Loucy (cell line): ENCODE results near the gene ZNF304.

Experiments
- H2AFZ ChIP-seq: fragments of 200-600 bp; sonication (generic); 2 replicates; pipeline ENCODE4 v1.6.0; 2016; ENCODE audit warnings: antibody characterized with exemption, mild to moderate bottlenecking, low read length, moderate library complexity
- H3F3A ChIP-seq: fragments of 200-600 bp; 2 replicates; pipeline ENCODE4 v1.6.0; 2016; ENCODE audit warnings: antibody characterized with exemption, low read depth, mild to moderate bottlenecking
- H3K27me3 ChIP-seq: fragments of 200-600 bp; sonication (generic); 2 replicates; pipeline ENCODE4 v1.6.1; 2014; ENCODE audit warnings: low read length, mild to moderate bottlenecking; ENCODE audit not compliant: insufficient read depth, poor library complexity, severe bottlenecking
- H3K36me3 ChIP-seq: fragments of 200-600 bp; sonication (generic); 2 replicates; pipeline ENCODE4 v1.6.1; 2016; ENCODE audit warnings: low read length; ENCODE audit not compliant: insufficient read depth
- H3K4me1 ChIP-seq: fragments of 200-600 bp; sonication (generic); 2 replicates; pipeline ENCODE4 v1.5.1; 2014; ENCODE audit warnings: low read length, mild to moderate bottlenecking; ENCODE audit not compliant: insufficient read depth, poor library complexity, severe bottlenecking
- H3K4me2 ChIP-seq: fragments of 200-600 bp; sonication (generic); 2 replicates; pipeline ENCODE4 v1.6.0; 2014; ENCODE audit warnings: antibody characterized with exemption, low read length, low read depth, mild to moderate bottlenecking; ENCODE audit not compliant: poor library complexity, severe bottlenecking
- H3K4me3 ChIP-seq: fragments of 200-600 bp; sonication (generic); 2 replicates; pipeline ENCODE4 v1.5.1; 2014; ENCODE audit warnings: low read length, mild to moderate bottlenecking, mixed read lengths; ENCODE audit not compliant: poor library complexity, severe bottlenecking
- H3K79me2 ChIP-seq: fragments of 200-600 bp; sonication (generic); 2 replicates; pipeline ENCODE4 v1.6.1; 2014; ENCODE audit warnings: low read length; ENCODE audit not compliant: insufficient read depth
- H3K9ac ChIP-seq: fragments of 200-600 bp; sonication (generic); 2 replicates; pipeline ENCODE4 v1.6.0; 2014; ENCODE audit warnings: mild to moderate bottlenecking, low read depth, low read length, moderate library complexity; ENCODE audit not compliant: poor library complexity, severe bottlenecking
- H3K9me2 ChIP-seq: fragments of 200-600 bp; sonication (generic); replicated peaks from 2 replicates; pipeline ENCODE4 v1.6.1; 2016; ENCODE audit warnings: low read depth, low read length, mixed read lengths
- H3K9me3 ChIP-seq: fragments of 200-600 bp; sonication (generic); 2 replicates; pipeline ENCODE4 v1.6.1; 2014; ENCODE audit warnings: mild to moderate bottlenecking, antibody characterized with exemption, low read length, low read depth; ENCODE audit not compliant: insufficient read depth
- H4K20me1 ChIP-seq: fragments of 200-600 bp; sonication (generic); 2 replicates; pipeline ENCODE4 v1.6.0; 2014; ENCODE audit warnings: antibody characterized with exemption, low read length, mild to moderate bottlenecking; ENCODE audit not compliant: insufficient read depth, poor library complexity, severe bottlenecking
- EZH2phosphoT487 ChIP-seq: fragments of 200-600 bp; IDR thresholded peaks from 2 replicates; pipeline ENCODE4 v1.6.1; 2018; ENCODE audit warnings: antibody characterized with exemption, mild to moderate bottlenecking, moderate library complexity, borderline replicate concordance
- TF ChIP-seq, protein P1 (sequence below): fragments of 200-600 bp; sonication (generic); conservative IDR thresholded peaks from 2 replicates; pipeline ENCODE4 v1.5.1; 2014; ENCODE audit warnings: mild to moderate bottlenecking, antibody characterized with exemption, low read length

The ZNF304 gene

DNA sequence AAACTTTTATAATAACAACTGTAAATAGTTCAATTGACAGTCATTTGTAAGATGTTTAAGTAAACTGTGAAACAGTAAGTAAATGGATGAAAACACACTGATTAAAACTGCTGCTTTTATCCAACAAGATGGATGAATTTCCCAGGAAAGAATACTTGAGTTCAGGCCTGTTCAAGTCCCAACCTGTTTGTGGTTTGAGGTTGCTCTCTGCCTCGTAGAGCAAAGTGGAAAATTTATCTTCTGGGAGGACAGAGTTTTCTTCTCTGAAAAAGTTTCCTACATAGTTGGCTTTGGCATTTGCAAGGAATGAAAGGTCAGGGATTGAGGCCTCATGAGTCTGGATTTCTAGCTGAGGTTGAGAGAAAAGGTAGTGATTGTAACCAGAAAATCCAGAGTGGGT is 46.0 kb upstream of the ZNF304 start:
- no peaks in the 10 kb centered on the region for H3K27me3 ChIP-seq
- no peak overlapping the region for H2AFZ ChIP-seq
- H3K4me1 ChIP-seq = no peaks in the 10 kb centered on the region
- no peak overlapping the region for H3K4me3 ChIP-seq
- H3K9me3 ChIP-seq = no peaks in the 10 kb centered on the region
- H4K20me1 ChIP-seq = peaks cover 3% of the 10 kb centered on the region
- H3K9me2 ChIP-seq = no peaks in the 10 kb centered on the region
- H3K36me3 ChIP-seq = no peaks in the 10 kb centered on the region; the same call in 1 of the 2 replicates
- TF ChIP-seq, protein P1, sequence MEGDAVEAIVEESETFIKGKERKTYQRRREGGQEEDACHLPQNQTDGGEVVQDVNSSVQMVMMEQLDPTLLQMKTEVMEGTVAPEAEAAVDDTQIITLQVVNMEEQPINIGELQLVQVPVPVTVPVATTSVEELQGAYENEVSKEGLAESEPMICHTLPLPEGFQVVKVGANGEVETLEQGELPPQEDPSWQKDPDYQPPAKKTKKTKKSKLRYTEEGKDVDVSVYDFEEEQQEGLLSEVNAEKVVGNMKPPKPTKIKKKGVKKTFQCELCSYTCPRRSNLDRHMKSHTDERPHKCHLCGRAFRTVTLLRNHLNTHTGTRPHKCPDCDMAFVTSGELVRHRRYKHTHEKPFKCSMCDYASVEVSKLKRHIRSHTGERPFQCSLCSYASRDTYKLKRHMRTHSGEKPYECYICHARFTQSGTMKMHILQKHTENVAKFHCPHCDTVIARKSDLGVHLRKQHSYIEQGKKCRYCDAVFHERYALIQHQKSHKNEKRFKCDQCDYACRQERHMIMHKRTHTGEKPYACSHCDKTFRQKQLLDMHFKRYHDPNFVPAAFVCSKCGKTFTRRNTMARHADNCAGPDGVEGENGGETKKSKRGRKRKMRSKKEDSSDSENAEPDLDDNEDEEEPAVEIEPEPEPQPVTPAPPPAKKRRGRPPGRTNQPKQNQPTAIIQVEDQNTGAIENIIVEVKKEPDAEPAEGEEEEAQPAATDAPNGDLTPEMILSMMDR = no peak
- TF ChIP-seq EZH2phosphoT487 = no peak
- H3K4me2 ChIP-seq = no peak overlapping the region
- H3K79me2 ChIP-seq = no peaks in the 10 kb centered on the region
- H3F3A ChIP-seq = no peaks in the 10 kb centered on the region
- H3K9ac ChIP-seq = no peak overlapping the region

DNA sequence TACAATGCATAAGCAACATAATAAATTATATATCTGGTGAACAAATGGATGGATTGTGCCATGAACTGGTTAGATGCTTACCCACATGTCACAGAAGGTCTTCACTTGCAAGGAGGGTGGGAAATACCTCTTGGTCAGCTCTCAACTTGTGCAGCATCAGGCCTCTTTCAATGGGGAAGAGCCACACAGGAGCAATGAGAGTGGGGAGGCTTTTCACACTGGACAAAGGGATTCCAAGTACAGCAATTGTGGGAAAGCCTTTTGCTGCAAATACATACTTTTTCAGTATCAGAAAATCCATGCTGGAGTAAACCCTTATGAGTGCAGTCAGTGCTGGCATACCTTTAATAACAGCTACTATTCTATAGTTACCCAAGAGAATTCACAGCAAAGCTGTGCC is 42.6 kb upstream of the ZNF304 start:
- Histone ChIP-seq H3K4me2 (no peak overlapping the region), H3F3A (no peaks in the 10 kb centered on the region), H4K20me1 (no peaks in the 10 kb centered on the region), H2AFZ (no peak overlapping the region), H3K79me2 (no peaks in the 10 kb centered on the region), H3K4me1 (no peaks in the 10 kb centered on the region), H3K9me3 (no peaks in the 10 kb centered on the region), H3K9me2 (no peaks in the 10 kb centered on the region), H3K27me3 (no peaks in the 10 kb centered on the region), H3K4me3 (no peak overlapping the region), H3K9ac (no peak overlapping the region), H3K36me3 (no peaks in the 10 kb centered on the region)
- TF ChIP-seq EZH2phosphoT487 = no peak
- TF ChIP-seq, protein P1 = no peak

GRCh38 chr19:57310792-57311191 is 40.3 kb upstream of the ZNF304 start:
- no peaks in the 10 kb centered on the region for H3K9me2 ChIP-seq
- H3K36me3 ChIP-seq = no peaks in the 10 kb centered on the region

More at GRCh38 chr19:57310792-57311191, 40.3 kb upstream of the ZNF304 start:
- Histone ChIP-seq H4K20me1 (no peaks in the 10 kb centered on the region), H3K9ac (no peak overlapping the region), H3K27me3 (peaks cover 4% of the 10 kb centered on the region), H3K9me3 (no peaks in the 10 kb centered on the region), H3K4me3 (no peak overlapping the region), H3K4me2 (no peak overlapping the region), H2AFZ (no peak overlapping the region), H3K79me2 (no peaks in the 10 kb centered on the region), H3F3A (no peaks in the 10 kb centered on the region), H3K4me1 (no peaks in the 10 kb centered on the region)
- TF ChIP-seq, protein P1 = no peak
- TF ChIP-seq EZH2phosphoT487 = no peak
